HG03039 (cell line): ENCODE results near the gene MYH6.

Experiments used
- ATAC-seq: cut with Tn5 transposase; IDR thresholded peaks from one replicate; pipeline ENCODE4 v1.9.1; 2021; ENCODE audit warnings: mild to moderate bottlenecking, moderate library complexity; ENCODE audit not compliant: unreplicated experiment

Gene MYH6

GRCh38 chr14:23339506-23340268, 68.4 kb downstream of the MYH6 start:
- ATAC-seq: no peak

GRCh38 chr14:23335623-23336022, 72.5 kb downstream of the MYH6 start:
- no peak for ATAC-seq
